Measurements from ENCODE around the gene DNMBP.
"Not testable (repeated sequence)": the region's sequence is repeated elsewhere in the genome, so short reads cannot be mapped to it uniquely, and the experiment has no call there.

DNMBP gene

DNA sequence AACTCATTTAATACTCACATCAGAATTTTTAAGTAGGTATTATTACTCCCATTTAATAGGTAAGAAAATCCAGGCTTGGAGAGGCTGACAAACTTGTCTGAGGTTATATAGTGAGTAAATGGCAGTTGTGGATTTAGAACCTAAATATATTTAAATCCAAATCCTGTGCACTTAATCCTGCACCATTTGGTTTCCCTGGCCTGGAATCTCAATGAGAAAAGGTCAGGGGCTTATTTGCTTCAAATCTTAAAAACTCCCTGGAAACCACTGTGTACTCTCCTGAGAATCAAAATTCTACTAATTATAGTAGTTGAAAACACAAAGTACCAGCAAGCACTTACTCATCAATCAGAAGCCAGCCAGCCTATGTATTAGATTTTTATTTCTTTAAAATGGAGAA, 97.7 kb downstream of the DNMBP start:
- DNase-seq (ENCODE audit: low read depth) = no peak
- TF ChIP-seq, protein P1, sequence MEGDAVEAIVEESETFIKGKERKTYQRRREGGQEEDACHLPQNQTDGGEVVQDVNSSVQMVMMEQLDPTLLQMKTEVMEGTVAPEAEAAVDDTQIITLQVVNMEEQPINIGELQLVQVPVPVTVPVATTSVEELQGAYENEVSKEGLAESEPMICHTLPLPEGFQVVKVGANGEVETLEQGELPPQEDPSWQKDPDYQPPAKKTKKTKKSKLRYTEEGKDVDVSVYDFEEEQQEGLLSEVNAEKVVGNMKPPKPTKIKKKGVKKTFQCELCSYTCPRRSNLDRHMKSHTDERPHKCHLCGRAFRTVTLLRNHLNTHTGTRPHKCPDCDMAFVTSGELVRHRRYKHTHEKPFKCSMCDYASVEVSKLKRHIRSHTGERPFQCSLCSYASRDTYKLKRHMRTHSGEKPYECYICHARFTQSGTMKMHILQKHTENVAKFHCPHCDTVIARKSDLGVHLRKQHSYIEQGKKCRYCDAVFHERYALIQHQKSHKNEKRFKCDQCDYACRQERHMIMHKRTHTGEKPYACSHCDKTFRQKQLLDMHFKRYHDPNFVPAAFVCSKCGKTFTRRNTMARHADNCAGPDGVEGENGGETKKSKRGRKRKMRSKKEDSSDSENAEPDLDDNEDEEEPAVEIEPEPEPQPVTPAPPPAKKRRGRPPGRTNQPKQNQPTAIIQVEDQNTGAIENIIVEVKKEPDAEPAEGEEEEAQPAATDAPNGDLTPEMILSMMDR (IDR thresholded peaks at IDR 0.05; ENCODE audit: low read length, missing control alignments) = no peak
- H3K4me3 ChIP-seq (replicated peaks; ENCODE audit: low read depth, low read length) = no peak overlapping the region

DNA sequence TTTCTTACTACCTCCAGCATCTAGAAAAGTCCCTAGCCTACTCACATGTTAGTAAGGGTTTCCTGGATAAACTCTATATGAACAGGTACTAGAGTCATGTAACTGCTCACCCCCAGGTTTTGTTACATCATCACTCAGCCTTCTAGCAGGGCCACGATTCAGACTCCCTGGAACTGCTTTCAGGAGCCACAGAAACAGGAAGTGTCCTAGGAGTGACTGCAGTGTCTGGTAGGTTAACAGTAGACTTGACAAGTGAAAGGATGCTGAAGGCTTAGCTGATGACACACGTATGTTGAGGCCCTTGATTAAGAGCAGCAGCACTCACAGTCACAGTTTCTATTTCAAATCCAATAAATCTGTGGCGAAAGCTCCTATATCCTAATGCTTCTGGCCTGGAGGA, 101.2 kb downstream of the DNMBP start:
- no peak for DNase-seq (ENCODE audit: low read depth)
- TF ChIP-seq, protein P1 (IDR thresholded peaks at IDR 0.05; ENCODE audit: low read length, missing control alignments) = no peak
- no peak overlapping the region for H3K4me3 ChIP-seq (replicated peaks; ENCODE audit: low read depth, low read length)

DNA sequence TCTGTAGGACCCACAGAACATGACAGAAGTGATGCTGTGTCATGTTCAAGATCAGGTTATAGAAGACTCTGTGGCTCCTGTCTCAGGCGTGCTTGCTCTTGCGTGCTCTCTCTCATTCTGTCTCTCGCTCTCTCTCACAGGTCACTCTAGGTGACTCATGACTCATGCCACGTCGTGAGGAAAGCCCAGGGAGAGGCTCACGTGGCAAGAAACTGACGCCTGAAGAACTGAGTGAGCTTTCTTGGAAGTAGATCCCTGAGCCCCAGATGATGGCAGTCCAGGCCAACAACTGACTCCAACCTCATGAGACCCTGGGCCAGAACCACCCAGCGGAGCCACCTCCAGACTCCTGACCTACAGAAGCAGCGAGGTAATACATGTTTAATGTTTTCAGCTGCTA, 103.3 kb downstream of the DNMBP start:
- H3K4me3 ChIP-seq (replicated peaks; ENCODE audit: low read depth, low read length) = no peak overlapping the region
- TF ChIP-seq, protein P1 (IDR thresholded peaks at IDR 0.05; ENCODE audit: low read length, missing control alignments) = no peak
- peak; percentile 75 for DNase-seq (ENCODE audit: low read depth)

DNA sequence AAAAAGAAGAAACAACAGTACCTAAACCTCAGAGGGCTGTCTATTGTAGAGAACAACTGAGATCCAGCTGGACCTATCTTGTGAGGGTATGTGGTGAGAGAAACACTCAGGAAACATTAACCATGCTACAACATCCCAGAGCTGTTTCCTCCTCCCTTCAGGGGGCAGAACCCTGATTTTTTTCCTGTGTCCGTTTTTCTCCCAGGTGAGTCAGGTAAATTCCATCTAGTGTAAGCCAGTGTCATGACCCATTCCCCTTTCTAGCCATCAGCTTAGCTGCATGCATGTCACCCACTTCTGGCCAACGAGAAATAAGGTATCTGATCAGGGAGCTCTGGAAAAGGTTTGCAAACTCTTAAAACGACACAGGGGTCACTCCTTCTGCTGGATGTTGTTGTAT, 103.8 kb downstream of the DNMBP start:
- no peak overlapping the region for H3K4me3 ChIP-seq (replicated peaks; ENCODE audit: low read depth, low read length)
- TF ChIP-seq, protein P1 (IDR thresholded peaks at IDR 0.05; ENCODE audit: low read length, missing control alignments) = no peak
- DNase-seq (ENCODE audit: low read depth) = no peak

DNA sequence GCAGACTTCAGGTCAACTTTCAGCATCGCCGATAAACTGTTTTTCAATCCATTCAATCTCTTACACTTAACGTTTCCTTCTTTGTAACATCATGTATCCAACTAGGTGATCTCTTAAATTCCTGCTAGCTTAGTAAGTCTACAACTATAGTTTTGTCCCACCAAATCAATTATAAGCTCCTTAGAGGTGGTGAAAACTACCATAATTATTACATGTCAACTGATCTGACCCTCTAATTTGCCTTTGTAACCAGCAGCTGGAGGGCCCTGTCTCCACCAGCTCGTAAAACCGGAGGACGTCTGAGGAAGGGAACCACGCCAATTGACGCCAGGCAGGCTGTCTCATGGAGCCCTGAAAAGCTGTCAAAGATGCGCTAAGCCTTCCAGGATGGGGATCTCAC, 113.9 kb downstream of the DNMBP start:
- H3K4me3 ChIP-seq (replicated peaks; ENCODE audit: low read depth, low read length) = no peak overlapping the region
- DNase-seq (ENCODE audit: low read depth) = no peak
- TF ChIP-seq, protein P1 (IDR thresholded peaks at IDR 0.05; ENCODE audit: low read length, missing control alignments) = no peak

DNA sequence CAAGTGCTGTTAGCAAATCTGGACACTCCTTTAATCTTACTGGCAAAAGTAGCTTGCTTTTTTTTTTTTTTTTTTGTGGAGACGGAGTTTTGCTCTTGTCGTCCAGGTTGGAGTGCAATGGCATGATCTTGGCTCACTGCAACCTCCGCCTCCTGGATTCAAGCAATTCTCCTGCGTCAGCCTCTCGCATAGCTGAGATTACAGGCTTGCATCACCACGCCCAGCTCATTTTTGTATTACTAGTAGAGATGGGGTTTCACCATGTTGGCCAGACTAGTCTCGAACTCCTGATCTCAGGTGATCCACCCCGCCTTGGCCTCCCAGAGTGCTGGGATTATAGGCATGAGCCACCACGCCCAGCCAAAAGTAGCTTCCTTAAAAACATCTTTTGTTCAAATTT, 114.7 kb downstream of the DNMBP start:
- DNase-seq (ENCODE audit: low read depth) = not testable (repeated sequence)

DNA sequence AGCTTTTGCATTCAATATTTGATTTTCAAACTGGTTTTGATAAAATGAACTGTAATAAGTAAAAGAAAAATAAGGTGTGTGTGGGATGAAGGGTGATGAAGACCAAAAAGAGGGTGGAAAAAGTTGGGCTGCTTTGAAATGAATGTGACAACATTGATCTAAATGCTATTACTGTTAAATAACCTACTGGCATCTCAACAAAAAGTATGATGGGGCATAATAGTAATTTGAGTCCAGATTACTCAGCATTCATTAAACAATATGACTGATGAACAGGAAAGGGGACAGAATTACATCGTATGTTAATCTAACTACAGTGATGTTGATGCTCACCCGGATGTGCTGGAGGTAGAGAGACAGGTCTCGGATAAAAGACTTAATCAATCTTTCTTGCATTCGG, 115.1 kb downstream of the DNMBP start:
- DNase-seq (ENCODE audit: low read depth) = no peak
- H3K4me3 ChIP-seq (replicated peaks; ENCODE audit: low read depth, low read length) = no peak overlapping the region
- TF ChIP-seq, protein P1 (IDR thresholded peaks at IDR 0.05; ENCODE audit: low read length, missing control alignments) = no peak

More for the DNA sequence above, 114.7 kb downstream of the DNMBP start:
- H3K4me3 ChIP-seq (replicated peaks; ENCODE audit: low read depth, low read length) = not testable (repeated sequence)

DNA sequence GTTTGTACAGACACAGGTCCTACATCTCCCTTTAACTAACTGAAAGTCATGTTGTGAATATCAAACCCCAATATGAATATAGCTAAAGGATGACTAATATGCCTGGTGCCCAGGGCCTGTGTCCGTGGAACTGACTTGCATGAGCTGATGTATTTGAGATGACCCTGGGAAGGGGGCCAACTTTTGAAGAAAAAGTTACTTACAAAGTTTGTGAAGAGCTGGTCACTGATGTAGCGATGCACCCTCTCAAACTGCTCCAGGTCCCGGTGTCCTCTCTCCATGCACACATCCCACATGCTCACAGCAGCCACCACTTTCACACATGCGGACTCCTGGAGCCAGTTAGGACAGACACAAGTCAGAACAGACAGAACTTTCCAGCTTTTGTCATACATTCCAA, 121.1 kb downstream of the DNMBP start:
- DNase-seq (ENCODE audit: low read depth) = peak; percentile 59

More for the DNA sequence above, 121.1 kb downstream of the DNMBP start:
- TF ChIP-seq, protein P1 (IDR thresholded peaks at IDR 0.05; ENCODE audit: low read length, missing control alignments) = no peak
- H3K4me3 ChIP-seq (replicated peaks; ENCODE audit: low read depth, low read length) = no peak overlapping the region

Measured in fibroblast of pulmonary artery (primary cell).